PFSK-1 (cell line): ENCODE data around the gene DNER.

Source experiments
- FOXP2 ChIP-seq: optimal IDR thresholded peaks from 2 replicates; pipeline ENCODE3; 2011; ENCODE audit warnings: borderline replicate concordance, control low read depth, inconsistent platforms; ENCODE audit not compliant: insufficient read depth; ENCODE audit errors: extremely low read length, extremely low read depth
- POLR2AphosphoS5 ChIP-seq: IDR thresholded peaks from 2 replicates; pipeline ENCODE4 v1.6.1; 2012; ENCODE audit warnings: low read depth, mild to moderate bottlenecking, control low read depth, low read length, moderate library complexity
- SIN3A ChIP-seq: IDR thresholded peaks from 2 replicates; pipeline ENCODE4 v1.6.1; 2012; ENCODE audit warnings: mild to moderate bottlenecking, low read length, moderate library complexity, borderline replicate concordance; ENCODE audit not compliant: insufficient read depth
- TAF1 ChIP-seq: IDR thresholded peaks from 2 replicates; pipeline ENCODE4 v1.6.1; 2012; ENCODE audit warnings: low read length, control low read depth, borderline replicate concordance; ENCODE audit not compliant: insufficient read depth
- TF ChIP-seq, protein P1 (sequence below), 2 experiments: IDR thresholded peaks; 2 replicates each; pipeline versions ENCODE4 v1.6.1 to v1.8.0; 2011 to 2012; ENCODE audit warnings: low read depth in 2 of 2, low read length in 2 of 2, control low read depth in 1 of 2, inconsistent platforms in 1 of 2, mild to moderate bottlenecking in 1 of 2, moderate library complexity in 1 of 2; ENCODE audit not compliant: insufficient read depth in 1 of 2

Gene DNER

DNA sequence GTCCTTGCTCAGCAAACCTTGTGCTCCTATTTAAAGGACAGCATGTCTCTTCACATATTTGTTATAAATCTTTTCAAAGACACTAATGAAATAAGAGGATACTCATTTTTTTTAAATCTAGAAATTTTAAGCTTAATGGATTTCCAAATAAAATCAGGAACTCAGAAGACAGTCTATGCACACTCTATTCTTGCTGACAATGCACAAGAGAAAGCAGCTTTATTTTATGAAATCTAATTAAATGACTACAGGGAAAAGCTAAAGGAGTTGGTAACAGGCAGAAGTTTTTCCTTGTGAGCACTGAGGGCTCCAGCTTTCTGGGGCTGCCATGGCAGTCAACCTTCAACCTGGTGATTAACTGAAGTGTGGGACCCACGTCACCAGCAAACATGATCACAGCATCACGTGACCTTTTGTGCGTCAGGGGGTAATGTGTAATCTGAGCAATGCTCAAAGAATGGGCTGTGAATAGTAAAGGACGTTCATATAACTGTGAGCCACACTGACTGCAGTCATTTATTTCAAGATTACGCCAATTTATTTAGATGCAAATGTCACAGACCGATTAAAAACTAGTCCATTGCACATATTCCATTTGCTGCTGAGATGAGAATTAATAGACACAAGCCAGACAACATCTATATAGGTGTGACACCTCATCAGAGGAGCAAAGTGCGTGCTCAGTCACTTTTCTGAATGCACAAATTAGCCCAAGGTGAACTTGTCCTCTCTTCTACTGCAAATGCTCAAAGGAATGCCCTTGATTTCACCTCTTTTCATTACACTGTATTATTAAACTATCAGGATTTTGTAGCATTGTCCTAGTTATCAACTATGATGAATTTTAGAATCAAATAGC lies 11.6 kb upstream of the DNER start:
- TF ChIP-seq, protein P1, sequence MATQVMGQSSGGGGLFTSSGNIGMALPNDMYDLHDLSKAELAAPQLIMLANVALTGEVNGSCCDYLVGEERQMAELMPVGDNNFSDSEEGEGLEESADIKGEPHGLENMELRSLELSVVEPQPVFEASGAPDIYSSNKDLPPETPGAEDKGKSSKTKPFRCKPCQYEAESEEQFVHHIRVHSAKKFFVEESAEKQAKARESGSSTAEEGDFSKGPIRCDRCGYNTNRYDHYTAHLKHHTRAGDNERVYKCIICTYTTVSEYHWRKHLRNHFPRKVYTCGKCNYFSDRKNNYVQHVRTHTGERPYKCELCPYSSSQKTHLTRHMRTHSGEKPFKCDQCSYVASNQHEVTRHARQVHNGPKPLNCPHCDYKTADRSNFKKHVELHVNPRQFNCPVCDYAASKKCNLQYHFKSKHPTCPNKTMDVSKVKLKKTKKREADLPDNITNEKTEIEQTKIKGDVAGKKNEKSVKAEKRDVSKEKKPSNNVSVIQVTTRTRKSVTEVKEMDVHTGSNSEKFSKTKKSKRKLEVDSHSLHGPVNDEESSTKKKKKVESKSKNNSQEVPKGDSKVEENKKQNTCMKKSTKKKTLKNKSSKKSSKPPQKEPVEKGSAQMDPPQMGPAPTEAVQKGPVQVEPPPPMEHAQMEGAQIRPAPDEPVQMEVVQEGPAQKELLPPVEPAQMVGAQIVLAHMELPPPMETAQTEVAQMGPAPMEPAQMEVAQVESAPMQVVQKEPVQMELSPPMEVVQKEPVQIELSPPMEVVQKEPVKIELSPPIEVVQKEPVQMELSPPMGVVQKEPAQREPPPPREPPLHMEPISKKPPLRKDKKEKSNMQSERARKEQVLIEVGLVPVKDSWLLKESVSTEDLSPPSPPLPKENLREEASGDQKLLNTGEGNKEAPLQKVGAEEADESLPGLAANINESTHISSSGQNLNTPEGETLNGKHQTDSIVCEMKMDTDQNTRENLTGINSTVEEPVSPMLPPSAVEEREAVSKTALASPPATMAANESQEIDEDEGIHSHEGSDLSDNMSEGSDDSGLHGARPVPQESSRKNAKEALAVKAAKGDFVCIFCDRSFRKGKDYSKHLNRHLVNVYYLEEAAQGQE (IDR thresholded peaks at IDR 0.05; ENCODE audit: insufficient read depth in 1 of 2, low read depth in 2 of 2, low read length in 2 of 2): no peak
- TF ChIP-seq SIN3A (no peak), POLR2AphosphoS5 (no peak), TAF1 (no peak), FOXP2 (no peak)

DNA sequence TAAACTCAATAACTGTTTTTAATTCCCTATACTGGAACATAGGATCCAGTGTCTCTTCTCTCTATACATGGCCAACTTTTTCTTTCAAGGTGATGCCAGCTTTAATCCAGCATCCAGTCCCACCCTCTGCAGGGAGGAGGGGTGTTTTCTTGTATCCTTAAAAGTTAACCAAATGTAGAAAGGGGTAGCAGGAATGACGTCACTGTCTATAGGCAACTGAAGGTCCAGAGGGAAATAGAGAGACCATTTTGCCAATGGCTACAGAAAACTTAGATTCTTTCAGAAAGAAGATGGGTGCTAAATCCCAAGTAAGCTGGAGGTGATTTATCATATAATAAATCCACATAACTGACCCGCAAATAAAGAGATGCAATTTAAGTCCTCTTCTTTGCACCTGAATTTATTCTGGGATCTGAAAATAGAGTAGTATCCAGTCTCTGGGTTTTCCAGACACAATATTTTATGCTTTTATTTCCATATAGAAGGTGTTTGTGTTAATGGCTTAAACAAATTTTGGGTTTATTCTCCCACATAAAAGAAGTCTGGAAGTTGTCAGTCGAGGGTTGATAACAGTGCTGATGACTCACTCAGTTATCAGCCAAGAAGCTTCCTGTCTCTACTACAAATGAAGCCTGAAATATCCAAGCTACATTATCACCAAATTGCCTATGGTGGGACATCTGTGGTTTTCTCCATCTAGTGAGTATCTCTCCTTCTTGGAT lies 5.7 kb upstream of the DNER start:
- TF ChIP-seq TAF1 (no peak), POLR2AphosphoS5 (no peak), SIN3A (no peak), FOXP2 (no peak)
- TF ChIP-seq, protein P1 (IDR thresholded peaks at IDR 0.05; ENCODE audit: insufficient read depth in 1 of 2, low read depth in 2 of 2, low read length in 2 of 2): no peak

DNA sequence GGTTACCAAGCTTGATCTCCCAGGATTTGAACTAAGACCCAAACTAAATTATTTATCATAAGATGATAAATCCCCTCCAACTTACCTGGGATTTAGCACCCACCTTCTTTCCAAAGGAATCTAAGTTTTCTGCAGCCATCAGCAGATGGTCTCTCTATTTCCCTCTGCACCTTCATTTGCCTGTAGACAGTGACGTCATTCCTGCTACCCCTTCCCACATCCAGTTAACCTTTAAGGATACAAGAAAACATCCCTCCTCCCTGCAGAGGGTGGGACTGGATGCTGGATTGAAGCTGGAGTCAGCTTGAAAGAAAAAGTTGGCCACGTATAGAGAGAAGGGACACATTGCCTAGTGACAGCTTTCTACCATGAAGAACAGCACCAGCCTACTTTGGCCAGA lies 3.7 kb upstream of the DNER start:
- TF ChIP-seq TAF1 (no peak), FOXP2 (no peak), SIN3A (no peak), POLR2AphosphoS5 (no peak)
- TF ChIP-seq, protein P1 (IDR thresholded peaks at IDR 0.05; ENCODE audit: insufficient read depth in 1 of 2, low read depth in 2 of 2, low read length in 2 of 2): no peak

DNA sequence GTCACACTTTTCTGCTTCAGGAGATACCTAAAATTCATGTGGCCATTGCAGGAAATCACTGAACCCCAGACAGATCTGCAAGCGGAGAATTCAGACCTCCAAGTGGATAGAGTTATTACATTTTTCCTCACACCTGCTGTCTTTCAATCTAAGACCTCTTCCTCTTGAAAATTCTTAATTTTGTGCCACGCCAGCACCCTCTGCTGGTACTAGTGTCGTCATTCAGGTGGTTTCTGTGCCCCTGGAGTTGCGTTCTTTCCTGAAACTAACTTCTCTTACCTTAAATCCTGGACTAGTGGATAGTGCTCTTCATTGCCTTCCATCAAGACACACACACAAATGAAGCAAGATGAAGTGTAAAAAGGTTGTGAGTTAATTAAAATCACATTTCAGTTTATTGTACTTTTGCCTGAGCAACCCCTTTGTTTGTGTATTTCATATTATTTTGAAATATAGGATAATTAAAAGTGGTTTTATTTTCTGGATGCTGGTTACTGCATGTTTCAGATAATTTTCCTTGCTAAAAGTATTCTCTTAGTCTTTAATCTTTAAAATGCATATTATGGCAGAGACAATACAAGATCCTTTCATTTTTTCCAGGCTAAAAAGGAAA lies 1.6 kb upstream of the DNER start:
- TF ChIP-seq SIN3A (no peak), POLR2AphosphoS5 (no peak), TAF1 (no peak), FOXP2 (no peak)
- TF ChIP-seq, protein P1 (IDR thresholded peaks at IDR 0.05; ENCODE audit: insufficient read depth in 1 of 2, low read depth in 2 of 2, low read length in 2 of 2): no peak
